Measurements from ENCODE around the gene MEGF8.

Gene MEGF8

GRCh38 chr19:42279902-42280814 is 45.3 kb upstream of the MEGF8 start:
- Histone ChIP-seq H3K27me3 (no peaks in the 10 kb centered on the region), H3K4me1 (peaks cover 69 to 83% (median 77%) of the 10 kb centered on the region in 10 experiments), H3K27ac (peak overlapping the region; percentile 40 to 85 (median 75); a peak in 21 of 22 replicates), H3K9me3 (replicated peaks in 1 of 11) (no peaks in the 10 kb centered on the region), H3K4me2 (peak overlapping the region; percentile 90 to 100 (median 97)), H4K20me1 (peaks cover 30 to 71% (median 49%) of the 10 kb centered on the region in 11 experiments; a peak in 21 of 22 replicates), H3K4me3 (peak overlapping the region; percentile 67 to 84 (median 72)), H3K9ac (peak overlapping the region; percentile 76 to 86 (median 80)), H3K36me3 (peaks cover 2 to 30% (median 9%) of the 10 kb centered on the region in 11 experiments; a peak in 17 of 22 replicates)
- TF ChIP-seq Cebpa-rat (IDR thresholded peaks at IDR 0.05): no peak

GRCh38 chr19:42280815-42281145 is 44.7 kb upstream of the MEGF8 start:
- no peaks in the 10 kb centered on the region for H3K27me3 ChIP-seq
- peak overlapping the region; percentile 67 to 84 (median 72) for H3K4me3 ChIP-seq
- peak overlapping the region; percentile 40 to 85 (median 75); a peak in 21 of 22 replicates for H3K27ac ChIP-seq
- peaks cover 0 to 23% (median 6%) of the 10 kb centered on the region in 11 experiments; a peak in 12 of 22 replicates for H3K36me3 ChIP-seq
- H4K20me1 ChIP-seq: peaks cover 31 to 71% (median 50%) of the 10 kb centered on the region in 11 experiments
- peak overlapping the region; percentile 90 to 100 (median 97) for H3K4me2 ChIP-seq
- peak overlapping the region; percentile 76 to 86 (median 80) for H3K9ac ChIP-seq
- no peaks in the 10 kb centered on the region for H3K9me3 ChIP-seq (replicated peaks in 1 of 11)
- peaks cover 74 to 83% (median 77%) of the 10 kb centered on the region in 10 experiments for H3K4me1 ChIP-seq
- TF ChIP-seq Cebpa-rat (IDR thresholded peaks at IDR 0.05): no peak

GRCh38 chr19:42281146-42281826 is 44.1 kb upstream of the MEGF8 start:
- H3K9me3 ChIP-seq (replicated peaks in 1 of 11): no peaks in the 10 kb centered on the region
- H3K9ac ChIP-seq: peak overlapping the region; percentile 59 to 84 (median 80); a peak in 21 of 22 replicates
- peaks cover 0 to 18% (median 5%) of the 10 kb centered on the region in 11 experiments; a peak in 9 of 22 replicates for H3K36me3 ChIP-seq
- peak overlapping the region; percentile 48 to 85 (median 74); a peak in 21 of 22 replicates for H3K27ac ChIP-seq
- peaks cover 74 to 83% (median 77%) of the 10 kb centered on the region in 10 experiments for H3K4me1 ChIP-seq
- TF ChIP-seq Cebpa-rat (IDR thresholded peaks at IDR 0.05): no peak
- H3K4me2 ChIP-seq: peak overlapping the region; percentile 93 to 100 (median 97)
- peaks cover 36 to 71% (median 50%) of the 10 kb centered on the region in 11 experiments for H4K20me1 ChIP-seq
- peak overlapping the region; percentile 41 to 84 (median 59); a peak in 19 of 20 replicates for H3K4me3 ChIP-seq
- H3K27me3 ChIP-seq: no peaks in the 10 kb centered on the region

- peaks cover 33 to 72% (median 51%) of the 10 kb centered on the region in 11 experiments for H4K20me1 ChIP-seq
- no peaks in the 10 kb centered on the region for H3K27me3 ChIP-seq
- H3K4me3 ChIP-seq: peak overlapping the region; percentile 21 to 84 (median 59); a peak in 17 of 20 replicates
- H3K36me3 ChIP-seq: peaks cover 2 to 15% (median 5%) of the 10 kb centered on the region in 11 experiments; a peak in 21 of 22 replicates
- TF ChIP-seq Cebpa-rat (IDR thresholded peaks at IDR 0.05): no peak
- H3K4me2 ChIP-seq: peak overlapping the region; percentile 93 to 100 (median 97)
- H3K9me3 ChIP-seq (replicated peaks in 1 of 11): no peaks in the 10 kb centered on the region
- peaks cover 73 to 82% (median 77%) of the 10 kb centered on the region in 10 experiments for H3K4me1 ChIP-seq
- H3K27ac ChIP-seq: peak overlapping the region; percentile 48 to 85 (median 74); a peak in 21 of 22 replicates
- peak overlapping the region; percentile 59 to 84 (median 80); a peak in 21 of 22 replicates for H3K9ac ChIP-seq
Measured at GRCh38 chr19:42281827-42282762, 43.3 kb upstream of the MEGF8 start.

GRCh38 chr19:42282819-42283187 is 42.6 kb upstream of the MEGF8 start:
- TF ChIP-seq Cebpa-rat (IDR thresholded peaks at IDR 0.05): no peak
- H3K4me1 ChIP-seq: peaks cover 73 to 82% (median 77%) of the 10 kb centered on the region in 10 experiments
- no peaks in the 10 kb centered on the region for H3K27me3 ChIP-seq
- peaks cover 9 to 15% (median 12%) of the 10 kb centered on the region in 11 experiments for H3K36me3 ChIP-seq
- peaks cover 34 to 72% (median 54%) of the 10 kb centered on the region in 11 experiments for H4K20me1 ChIP-seq
- H3K9ac ChIP-seq: peak overlapping the region in 10 of 11 experiments; percentile 60 to 84 (median 80); a peak in 20 of 22 replicates
- no peaks in the 10 kb centered on the region for H3K9me3 ChIP-seq (replicated peaks in 1 of 11)
- H3K4me3 ChIP-seq: peak overlapping the region; percentile 55 to 72 (median 62); a peak in 19 of 20 replicates
- peak overlapping the region; percentile 93 to 100 (median 97) for H3K4me2 ChIP-seq
- peak overlapping the region; percentile 60 to 85 (median 77); a peak in 20 of 22 replicates for H3K27ac ChIP-seq

- Histone ChIP-seq H4K20me1 (peaks cover 34 to 72% (median 53%) of the 10 kb centered on the region in 11 experiments; a peak in 21 of 22 replicates), H3K4me3 (peak overlapping the region; percentile 64 to 82 (median 74)), H3K9ac (peak overlapping the region; percentile 84 to 93 (median 89)), H3K27ac (peak overlapping the region; percentile 83 to 95 (median 90)), H3K27me3 (no peaks in the 10 kb centered on the region), H3K36me3 (peaks cover 15 to 19% (median 18%) of the 10 kb centered on the region in 11 experiments), H3K4me1 (peaks cover 73 to 82% (median 77%) of the 10 kb centered on the region in 10 experiments), H3K9me3 (replicated peaks in 1 of 11) (no peaks in the 10 kb centered on the region), H3K4me2 (peak overlapping the region; percentile 93 to 100 (median 98))
- TF ChIP-seq Cebpa-rat (IDR thresholded peaks at IDR 0.05): no peak
Measured at GRCh38 chr19:42283188-42284065, 42.0 kb upstream of the MEGF8 start.

- Histone ChIP-seq H3K4me3 (peak overlapping the region; percentile 64 to 82 (median 74)), H3K27me3 (no peaks in the 10 kb centered on the region), H3K9me3 (replicated peaks in 1 of 11) (no peaks in the 10 kb centered on the region), H3K4me2 (peak overlapping the region in 6 of 11 experiments; percentile 94 to 100 (median 98); a peak in 9 of 22 replicates), H3K4me1 (peaks cover 73 to 79% (median 77%) of the 10 kb centered on the region in 10 experiments), H3K27ac (peak overlapping the region; percentile 81 to 95 (median 90)), H3K9ac (peak overlapping the region; percentile 84 to 93 (median 89)), H4K20me1 (peaks cover 35 to 72% (median 53%) of the 10 kb centered on the region in 11 experiments), H3K36me3 (peaks cover 22 to 25% (median 24%) of the 10 kb centered on the region in 11 experiments)
- TF ChIP-seq Cebpa-rat (IDR thresholded peaks at IDR 0.05): no peak
Measured at GRCh38 chr19:42284066-42284501, 41.4 kb upstream of the MEGF8 start.
